ENCODE measurements around the gene GALNT9.
"Not testable (repeated sequence)": the region's sequence is repeated elsewhere in the genome, so short reads cannot be mapped to it uniquely, and the experiment has no call there.

GALNT9 gene

DNA sequence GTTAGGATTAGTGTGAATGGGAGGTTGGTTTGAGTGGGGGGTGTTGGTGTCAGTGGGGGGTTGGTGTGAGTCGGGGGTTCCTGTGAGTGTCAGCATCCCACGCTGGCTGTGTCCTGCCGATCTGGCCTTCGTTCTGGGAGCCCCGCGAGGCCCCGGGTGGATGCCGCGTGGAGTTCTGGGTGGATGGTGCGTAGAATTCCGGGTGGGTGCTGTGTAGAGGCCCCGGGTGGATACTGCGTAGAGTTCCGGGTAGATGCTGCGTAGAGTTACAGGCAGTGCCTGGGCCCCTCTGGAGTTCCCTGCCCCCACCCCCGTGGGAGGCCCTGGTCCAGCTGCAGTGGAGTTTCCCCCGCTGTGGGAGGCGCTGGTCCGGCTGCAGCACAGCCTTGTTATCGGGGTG is 176.4 kb downstream of the GALNT9 start:
- no peak for FAIRE-seq

DNA sequence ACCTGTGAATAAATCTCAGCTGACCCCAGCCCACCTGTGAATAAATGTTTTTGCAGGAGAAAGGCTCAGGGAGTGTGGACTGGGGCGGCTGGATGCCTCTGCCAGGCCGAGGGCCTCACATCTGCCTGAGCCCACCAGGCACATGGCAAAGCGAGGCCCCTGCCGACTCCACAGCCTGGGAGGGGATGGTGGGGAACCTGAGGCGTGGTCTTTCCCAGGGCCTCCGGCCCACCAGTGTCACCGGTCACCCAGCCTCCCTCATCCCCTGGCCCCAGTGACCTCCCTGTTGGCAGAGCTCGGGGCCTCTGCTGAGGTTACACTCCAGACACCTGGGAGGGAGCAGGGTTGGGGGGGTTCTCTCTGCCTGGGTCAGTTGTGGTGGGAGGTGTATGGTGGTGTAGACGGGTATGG is 177.0 kb downstream of the GALNT9 start:
- FAIRE-seq, result no peak

DNA sequence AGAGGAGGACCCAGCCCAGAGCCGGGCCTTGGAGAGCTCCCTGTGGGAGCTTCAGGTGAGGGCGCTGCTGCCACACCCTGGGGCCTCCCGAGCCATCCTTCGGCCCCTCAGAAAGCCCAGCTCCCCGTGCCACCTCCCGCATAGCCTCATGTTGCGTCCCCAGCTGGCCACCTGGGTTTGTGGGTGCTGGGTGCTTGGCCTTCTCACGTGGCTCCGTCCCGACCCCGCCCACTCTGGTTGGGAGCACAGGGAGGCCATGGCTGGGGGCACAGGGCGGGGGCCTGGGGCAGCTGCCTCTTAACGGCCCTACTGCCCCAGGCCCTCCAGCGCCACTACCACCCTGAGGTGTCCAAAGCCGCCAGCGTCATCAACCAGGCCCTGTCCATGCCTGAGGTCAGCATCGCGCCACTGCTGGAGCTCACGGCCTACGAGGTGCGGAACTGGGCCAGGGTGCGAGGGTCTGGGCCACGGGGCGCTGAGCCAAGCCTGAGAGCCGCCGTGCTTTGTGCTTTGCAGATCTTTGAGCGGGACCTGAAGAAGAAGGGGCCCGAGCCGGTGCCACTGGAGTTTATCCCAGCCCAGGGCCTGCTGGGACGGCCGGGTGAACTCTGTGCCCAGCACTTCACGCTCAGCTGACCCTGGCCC is 177.5 kb downstream of the GALNT9 start:
- FAIRE-seq, result no peak

DNA sequence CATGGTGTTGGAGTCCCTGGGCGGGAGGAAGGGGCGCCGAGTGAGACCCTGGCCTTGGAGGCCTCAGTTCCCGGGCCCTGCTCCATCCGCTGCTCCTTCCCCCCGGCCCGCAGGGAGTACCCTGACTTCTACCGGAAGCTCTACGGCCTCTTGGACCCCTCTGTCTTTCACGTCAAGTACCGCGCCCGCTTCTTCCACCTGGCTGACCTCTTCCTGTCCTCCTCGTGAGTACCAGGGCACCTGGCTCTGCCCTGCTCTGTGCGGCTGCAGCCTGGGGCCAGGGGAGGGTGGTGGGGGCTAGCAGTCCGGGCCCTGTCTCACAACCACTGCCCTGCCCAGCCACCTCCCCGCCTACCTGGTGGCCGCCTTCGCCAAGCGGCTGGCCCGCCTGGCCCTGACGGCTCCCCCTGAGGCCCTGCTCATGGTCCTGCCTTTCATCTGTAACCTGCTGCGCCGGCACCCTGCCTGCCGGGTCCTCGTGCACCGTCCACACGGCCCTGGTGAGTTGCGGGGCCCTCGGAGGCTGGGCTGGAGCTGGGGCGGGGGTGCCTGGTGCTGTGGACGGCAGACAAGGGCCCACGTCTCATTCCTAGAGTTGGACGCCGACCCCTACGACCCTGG is 178.1 kb downstream of the GALNT9 start:
- no peak for FAIRE-seq

DNA sequence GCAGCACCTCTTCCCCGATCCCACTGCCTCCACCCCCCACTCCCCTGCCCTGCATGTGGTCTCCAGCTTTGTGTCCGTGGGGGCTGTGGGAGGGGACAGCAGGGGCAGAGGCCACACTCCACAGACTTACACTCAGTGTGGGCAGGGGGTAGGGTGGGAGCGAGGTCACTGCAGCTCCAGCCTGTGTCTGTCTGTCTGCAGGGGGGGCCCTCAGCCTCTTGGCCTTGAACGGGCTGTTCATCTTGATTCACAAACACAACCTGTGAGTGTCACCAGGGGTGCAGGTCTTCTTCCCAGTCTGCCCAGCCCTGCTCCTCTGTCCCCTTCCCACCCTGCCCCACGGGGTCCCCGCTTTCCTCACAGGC is 178.6 kb downstream of the GALNT9 start:
- FAIRE-seq, result no peak

DNA sequence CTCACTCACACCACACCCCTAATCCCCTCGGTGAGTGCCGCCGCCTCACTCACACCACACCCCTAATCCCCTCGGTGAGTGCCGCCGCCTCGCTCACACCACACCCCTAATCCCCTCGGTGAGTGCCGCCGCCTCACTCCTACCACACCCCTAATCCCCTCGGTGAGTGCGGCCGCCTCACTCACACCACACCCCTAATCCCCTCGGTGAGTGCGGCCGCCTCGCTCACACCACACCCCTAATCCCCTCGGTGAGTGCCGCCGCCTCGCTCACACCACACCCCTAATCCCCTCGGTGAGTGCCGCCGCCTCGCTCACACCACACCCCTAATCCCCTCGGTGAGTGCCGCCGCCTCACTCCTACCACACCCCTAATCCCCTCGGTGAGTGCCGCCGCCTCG is 179.9 kb downstream of the GALNT9 start:
- FAIRE-seq, result not testable (repeated sequence)

DNA sequence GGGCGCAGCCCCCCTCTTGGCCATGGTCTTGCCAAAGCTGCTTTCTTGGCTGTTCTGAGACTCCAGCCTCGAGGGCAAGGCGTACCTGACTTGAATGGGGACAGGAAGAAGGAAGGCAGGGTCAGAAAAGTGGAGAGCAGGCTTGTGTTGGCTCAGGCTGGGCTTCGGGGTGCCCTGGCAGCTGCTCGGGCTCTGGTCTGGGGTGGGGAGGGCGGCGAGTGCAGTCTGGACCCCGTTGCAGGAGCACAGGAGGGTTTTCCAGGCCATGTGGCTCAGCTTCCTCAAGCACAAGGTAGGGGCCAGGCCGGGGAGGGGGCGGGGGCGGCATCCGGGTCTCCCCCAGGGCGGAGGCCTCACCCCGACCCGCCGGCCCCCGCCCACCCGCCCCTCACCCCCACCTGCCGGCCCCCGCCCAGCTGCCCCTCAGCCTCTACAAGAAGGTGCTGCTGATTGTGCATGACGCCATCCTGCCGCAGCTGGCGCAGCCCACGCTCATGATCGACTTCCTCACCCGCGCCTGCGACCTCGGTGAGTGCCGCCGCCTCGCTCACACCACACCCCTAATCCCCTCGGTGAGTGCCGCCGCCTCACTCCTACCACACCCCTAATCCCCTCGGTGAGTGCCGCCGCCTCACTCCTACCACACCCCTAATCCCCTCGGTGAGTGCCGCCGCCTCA is 180.9 kb downstream of the GALNT9 start:
- FAIRE-seq, result no peak

DNA sequence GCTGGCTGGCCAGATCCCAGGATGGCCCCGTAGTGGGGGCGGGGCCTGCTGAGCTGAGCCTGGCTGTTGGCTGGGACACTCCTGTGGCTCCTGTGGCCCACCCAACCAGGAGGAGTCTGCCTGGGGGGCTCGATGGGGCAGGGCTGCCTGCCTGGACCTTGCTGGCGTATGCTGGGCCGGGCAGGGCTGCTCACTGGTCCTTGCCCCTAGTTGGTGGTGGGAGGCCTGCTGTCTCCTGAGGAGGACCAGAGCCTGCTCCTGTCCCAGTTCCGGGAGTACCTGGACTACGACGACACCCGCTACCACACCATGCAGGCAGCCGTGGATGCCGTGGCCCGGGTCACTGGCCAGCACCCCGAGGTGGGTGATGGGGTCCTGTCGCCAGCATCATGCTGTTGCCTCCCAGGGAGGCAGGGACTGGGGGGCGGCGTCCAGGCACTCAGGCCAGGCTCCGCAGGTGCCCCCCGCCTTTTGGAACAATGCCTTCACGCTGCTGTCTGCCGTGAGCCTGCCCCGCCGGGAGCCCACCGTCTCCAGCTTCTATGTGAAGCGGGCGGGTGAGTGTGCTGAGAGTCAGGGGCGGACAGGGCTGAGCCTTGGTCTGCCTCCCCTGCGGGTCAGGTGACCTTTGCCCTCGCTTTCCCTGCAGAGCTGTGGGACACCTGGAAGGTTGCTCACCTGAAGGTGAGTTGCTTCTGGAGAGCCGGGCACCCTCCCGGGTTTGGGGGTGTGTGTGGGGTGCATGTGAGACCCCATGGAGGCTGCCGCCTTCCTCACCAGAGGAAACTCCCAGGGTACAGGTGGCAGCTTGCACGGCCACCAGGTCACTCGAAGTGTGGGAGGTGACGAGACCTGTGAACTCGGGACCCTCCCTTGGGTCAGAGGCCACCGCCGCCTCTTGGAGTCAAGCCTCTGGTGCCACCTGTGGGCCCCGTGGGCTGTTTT is 181.7 kb downstream of the GALNT9 start:
- FAIRE-seq, result no peak

DNA sequence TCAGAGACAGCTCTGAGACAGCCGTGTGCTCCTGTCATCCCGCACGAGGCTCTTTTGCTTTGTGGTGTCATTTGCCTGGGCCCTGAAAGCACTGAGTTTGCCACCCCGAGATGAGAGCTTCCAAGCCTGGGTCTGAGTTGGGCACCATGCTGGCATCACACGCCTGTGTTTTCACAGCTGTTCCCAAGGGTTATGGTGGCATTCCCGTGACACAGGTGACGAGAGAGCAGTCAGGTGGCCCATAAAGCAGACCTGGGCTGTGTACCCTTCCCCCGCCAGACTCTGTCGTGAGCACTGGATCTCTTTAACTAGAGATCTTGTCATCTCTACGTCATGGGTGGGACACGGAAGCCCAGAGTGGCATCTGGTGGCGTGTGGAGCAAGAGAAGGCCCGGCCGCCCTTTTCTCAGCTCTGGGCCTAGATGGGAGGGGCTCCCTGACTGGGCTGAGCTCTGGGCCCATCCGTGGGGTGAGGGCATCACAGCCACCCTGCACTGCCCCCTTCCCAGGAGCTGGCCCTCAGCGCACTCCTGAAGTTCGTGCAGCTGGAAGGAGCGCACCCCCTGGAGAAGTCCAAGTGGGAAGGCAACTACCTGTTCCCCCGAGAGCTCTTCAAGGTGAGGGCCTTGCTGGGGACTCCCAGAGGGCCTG is 182.5 kb downstream of the GALNT9 start:
- FAIRE-seq, result no peak

Data from A204.1 (cell line).